ENCODE results near the gene BBS9. TPM values are rescaled to one million over a fixed set of nuclear protein-coding genes. Genes with fewer than 3 reads are reported as not detected.

BBS9 gene
- total and polyA plus RNA-seq, 2 donors (not counting 3 experiments of a cell fraction or from before 2014, with no cell fraction given), result 5.7 to 17.4 TPM

DNA sequence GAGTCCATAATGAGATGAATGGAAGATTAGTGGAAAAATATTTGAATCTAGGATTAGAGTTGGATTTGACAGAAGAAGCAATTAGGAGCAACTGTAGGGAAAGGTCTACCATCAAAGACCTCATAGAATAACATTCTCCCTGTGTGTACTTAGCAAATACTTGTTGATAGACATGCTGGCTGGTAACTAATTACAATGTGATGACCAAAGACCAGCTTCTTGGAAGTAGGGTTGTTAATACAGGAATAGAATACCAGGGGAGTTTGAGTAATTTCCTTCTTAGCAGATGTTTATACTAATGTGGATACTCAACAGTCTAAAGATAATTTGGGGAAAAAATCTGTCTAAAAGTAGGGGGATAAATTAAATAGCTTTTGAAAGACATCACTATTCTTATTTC lies 418.5 kb downstream of the BBS9 start:
- Histone ChIP-seq H3K4me2 (ENCODE audit: insufficient read depth, low read length) (no peak overlapping the region), H4K20me1 (replicated peaks; ENCODE audit: control insufficient read depth, extremely low read depth, insufficient read depth, low read length) (no peaks in the 10 kb centered on the region), H3K9me3 (replicated peaks; ENCODE audit: control insufficient read depth, insufficient read depth, low read length) (no peaks in the 10 kb centered on the region), H3K79me2 (ENCODE audit: control insufficient read depth, insufficient read depth, low read length) (no peaks in the 10 kb centered on the region), H3K4me1 (ENCODE audit: control insufficient read depth, extremely low read depth, insufficient read depth, low read length) (peaks cover 5% of the 10 kb centered on the region), H3K27ac (ENCODE audit: insufficient read depth, low read depth, low read length) (no peak overlapping the region), H3K27me3 (ENCODE audit: control insufficient read depth in 2 of 2, insufficient read depth in 2 of 2, low read length in 2 of 2) (no peaks in the 10 kb centered on the region), H3K36me3 (ENCODE audit: control insufficient read depth in 2 of 2, extremely low read depth in 1 of 2, insufficient read depth in 2 of 2, low read length in 2 of 2) (no peaks in the 10 kb centered on the region), H3K9ac (replicated peaks; ENCODE audit: extremely low read depth, insufficient read depth, low read length) (no peak overlapping the region), H2AFZ (ENCODE audit: low read depth, low read length) (no peak overlapping the region), H3K4me3 (replicated peaks in 1 of 3; ENCODE audit: insufficient read depth in 1 of 3, low read depth in 1 of 3, low read length in 3 of 3) (no peak overlapping the region), H3K9me1 (replicated peaks; ENCODE audit: control insufficient read depth, extremely low read depth, insufficient read depth, low read length) (no peaks in the 10 kb centered on the region)
- ChIA-PET POLR2A (no interaction called here), CTCF (interaction anchor here (3.7 kb wide), 1 partner anchor 10 kb away, joined by 13 read pairs; no protein-coding TSS in a partner anchor)
- peak; percentile 40 for DNase-seq (ENCODE audit: low read depth, low spot score)
- no TSS peak for BruUV-seq (replicated peaks)
- dilution Hi-C loops (cut with MboI; ENCODE audit: extremely low pct_ligation_motif_present, low sequenced_read_pairs) (no loop called here), intact Hi-C loops (cut with micrococcal nuclease) (no loop called here)
- no peak for FAIRE-seq
- TF ChIP-seq FOS (IDR thresholded peaks at IDR 0.05; ENCODE audit: borderline replicate concordance, insufficient read depth, low read length) (no peak), POLR2AphosphoS5 (IDR thresholded peaks at IDR 0.05; ENCODE audit: insufficient read depth, low read depth, low read length) (no peak), GATA2 (IDR thresholded peaks at IDR 0.05; ENCODE audit: insufficient read depth, insufficient read length, low read depth, low read length) (no peak), POLR2A (IDR thresholded peaks at IDR 0.05; ENCODE audit: low read depth, low read length) (no peak), JUN (IDR thresholded peaks at IDR 0.05; ENCODE audit: borderline replicate concordance, insufficient read depth, insufficient read length, low read depth) (no peak), EZH2 (IDR thresholded peaks at IDR 0.05; ENCODE audit: borderline replicate concordance, low read depth, low read length, severe bottlenecking) (no peak)
- TF ChIP-seq, protein P1, sequence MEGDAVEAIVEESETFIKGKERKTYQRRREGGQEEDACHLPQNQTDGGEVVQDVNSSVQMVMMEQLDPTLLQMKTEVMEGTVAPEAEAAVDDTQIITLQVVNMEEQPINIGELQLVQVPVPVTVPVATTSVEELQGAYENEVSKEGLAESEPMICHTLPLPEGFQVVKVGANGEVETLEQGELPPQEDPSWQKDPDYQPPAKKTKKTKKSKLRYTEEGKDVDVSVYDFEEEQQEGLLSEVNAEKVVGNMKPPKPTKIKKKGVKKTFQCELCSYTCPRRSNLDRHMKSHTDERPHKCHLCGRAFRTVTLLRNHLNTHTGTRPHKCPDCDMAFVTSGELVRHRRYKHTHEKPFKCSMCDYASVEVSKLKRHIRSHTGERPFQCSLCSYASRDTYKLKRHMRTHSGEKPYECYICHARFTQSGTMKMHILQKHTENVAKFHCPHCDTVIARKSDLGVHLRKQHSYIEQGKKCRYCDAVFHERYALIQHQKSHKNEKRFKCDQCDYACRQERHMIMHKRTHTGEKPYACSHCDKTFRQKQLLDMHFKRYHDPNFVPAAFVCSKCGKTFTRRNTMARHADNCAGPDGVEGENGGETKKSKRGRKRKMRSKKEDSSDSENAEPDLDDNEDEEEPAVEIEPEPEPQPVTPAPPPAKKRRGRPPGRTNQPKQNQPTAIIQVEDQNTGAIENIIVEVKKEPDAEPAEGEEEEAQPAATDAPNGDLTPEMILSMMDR (IDR thresholded peaks at IDR 0.05; ENCODE audit: extremely low read depth in 1 of 2, insufficient read depth in 1 of 2, low read depth in 1 of 2, low read length in 2 of 2), result no peak

All from endothelial cell of umbilical vein (primary cell).